HUES48 (cell line): ENCODE results near the gene SFRP2.
A peak's percentile ranks its signal among the peaks of the same experiment; 100 is the strongest.

Experiments used
- H3K27ac ChIP-seq: one replicate; pipeline ENCODE4 v1.7.0; 2013; ENCODE audit warnings: low read depth, low read length, inconsistent platforms
- H3K27me3 ChIP-seq: 2 replicates; pipeline ENCODE4 v1.6.1; 2013; ENCODE audit warnings: mild to moderate bottlenecking, low read length; ENCODE audit not compliant: control insufficient read depth, insufficient read depth
- H3K36me3 ChIP-seq: 2 replicates; pipeline ENCODE4 v1.6.1; 2013; ENCODE audit warnings: low read length; ENCODE audit not compliant: control insufficient read depth, insufficient read depth
- H3K4me1 ChIP-seq: 2 replicates; pipeline ENCODE4 v1.6.1; 2013; ENCODE audit warnings: mild to moderate bottlenecking, low read length; ENCODE audit not compliant: control insufficient read depth, insufficient read depth
- H3K4me3 ChIP-seq: 2 replicates; pipeline ENCODE4 v1.5.1; 2013; ENCODE audit warnings: mild to moderate bottlenecking, low read depth, low read length
- H3K9ac ChIP-seq: 2 replicates; pipeline ENCODE4 v1.6.1; 2013; ENCODE audit warnings: mild to moderate bottlenecking, low read depth, low read length, moderate library complexity
- H3K9me3 ChIP-seq: 2 replicates; pipeline ENCODE4 v1.6.1; 2013; ENCODE audit warnings: low read length; ENCODE audit not compliant: control insufficient read depth, insufficient read depth

SFRP2 gene

DNA sequence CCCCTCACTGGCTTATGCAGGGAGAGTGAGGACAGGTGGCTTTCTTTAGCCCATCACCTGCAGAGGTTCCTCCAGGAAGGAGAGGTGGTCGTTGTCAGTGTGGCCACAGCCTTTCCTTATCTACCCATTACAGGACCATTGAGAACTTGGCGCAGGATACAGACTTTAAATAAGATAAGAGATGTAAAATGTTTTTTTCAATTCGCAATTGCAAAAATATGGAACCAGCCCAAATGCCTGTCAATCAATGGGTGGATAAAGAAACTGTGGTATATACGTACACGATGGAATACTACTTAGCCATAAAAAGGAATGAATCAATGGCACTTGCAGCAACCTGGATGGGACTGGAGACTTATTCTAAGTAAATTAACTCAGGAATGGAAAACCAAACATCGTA is 22.1 kb downstream of the SFRP2 start:
- H3K36me3 ChIP-seq = no peaks in the 10 kb centered on the region
- H3K4me1 ChIP-seq = peaks cover 16% of the 10 kb centered on the region
- no peak overlapping the region for H3K9ac ChIP-seq
- no peaks in the 10 kb centered on the region for H3K9me3 ChIP-seq
- H3K27me3 ChIP-seq = no peaks in the 10 kb centered on the region
- no peak overlapping the region for H3K4me3 ChIP-seq
- no peak overlapping the region for H3K27ac ChIP-seq

DNA sequence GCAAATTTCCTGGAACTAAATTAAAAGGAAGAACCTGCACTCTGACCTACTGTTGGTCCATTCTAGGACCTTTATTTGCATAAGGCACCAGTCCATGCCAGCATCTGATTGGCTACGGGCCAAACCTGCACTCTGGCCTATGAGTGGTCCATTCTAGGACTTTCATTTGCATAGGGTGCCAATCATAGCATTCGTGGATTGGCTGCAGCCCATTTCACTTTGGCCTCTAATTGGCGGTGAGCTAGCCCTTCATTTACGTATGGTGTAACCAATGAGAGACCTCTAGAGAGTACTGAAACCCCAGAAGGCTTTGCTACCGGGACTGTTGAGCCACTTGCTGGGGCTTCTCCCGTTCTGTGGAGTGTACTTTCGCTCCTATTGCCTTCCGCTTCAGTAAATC is 23.0 kb downstream of the SFRP2 start:
- H3K27ac ChIP-seq = no peak overlapping the region
- H3K9ac ChIP-seq = no peak overlapping the region
- 0 out of 2 replicates have a peak, but pooled peaks cover 3% of the 10 kb centered on the region for H3K27me3 ChIP-seq
- no peaks in the 10 kb centered on the region for H3K36me3 ChIP-seq
- peaks cover 16% of the 10 kb centered on the region for H3K4me1 ChIP-seq
- H3K9me3 ChIP-seq = no peaks in the 10 kb centered on the region
- H3K4me3 ChIP-seq = no peak overlapping the region

DNA sequence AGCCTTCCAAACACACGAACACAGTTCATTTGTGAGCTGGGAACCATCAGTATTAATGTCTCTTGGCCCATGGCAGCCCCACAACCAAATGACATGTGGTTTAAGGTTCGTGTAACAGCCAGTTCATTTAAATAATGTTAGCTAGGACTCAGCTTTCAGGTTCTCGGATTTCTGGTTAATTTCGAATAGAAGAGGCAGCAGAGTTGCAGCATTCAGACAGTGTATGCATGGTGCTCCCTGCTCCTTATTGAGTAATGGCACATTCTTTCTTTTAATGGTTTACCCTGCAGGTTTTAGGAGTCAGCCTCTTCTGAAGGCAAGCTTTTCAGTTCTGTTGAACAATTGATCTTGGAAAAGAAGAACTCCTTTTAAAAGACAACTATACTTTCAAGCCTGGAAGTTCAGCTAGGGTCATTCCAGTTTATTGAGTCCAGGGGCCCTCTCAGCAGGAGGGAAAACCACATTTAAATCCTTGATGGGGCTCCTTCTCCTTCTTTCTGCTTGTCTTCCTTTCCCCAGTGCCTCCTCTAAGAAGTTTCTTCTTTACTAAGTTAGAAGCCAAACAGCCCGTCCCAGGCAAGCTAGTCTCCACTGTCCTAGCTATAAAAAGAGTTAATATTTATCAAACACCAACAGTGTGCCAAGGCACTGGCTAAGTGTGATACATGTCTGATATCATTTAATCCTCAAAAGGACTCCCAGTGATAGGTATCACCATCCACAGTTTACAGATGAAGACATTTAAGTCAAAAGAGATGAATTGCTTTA is 24.1 kb downstream of the SFRP2 start:
- Histone ChIP-seq H3K9me3 (no peaks in the 10 kb centered on the region), H3K27ac (no peak overlapping the region), H3K9ac (no peak overlapping the region)

DNA sequence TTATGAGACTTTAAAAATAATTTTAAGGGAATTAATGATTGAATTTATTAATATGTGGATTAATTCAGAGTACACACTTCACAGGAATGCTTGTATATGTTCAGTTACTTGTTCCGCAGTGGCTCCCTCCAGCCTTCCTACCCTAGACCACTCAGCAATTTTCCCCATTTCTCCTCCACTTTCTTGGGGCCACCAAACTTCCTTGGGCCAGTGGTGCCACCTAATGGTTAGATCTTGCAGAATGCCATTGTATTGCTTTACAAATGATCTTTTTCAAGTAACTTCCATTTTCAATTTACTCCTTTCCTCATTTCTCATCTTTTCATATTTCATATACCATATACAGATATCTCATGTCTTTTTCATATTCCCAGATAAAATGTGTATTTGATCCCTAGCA is 25.5 kb downstream of the SFRP2 start:
- Histone ChIP-seq H3K9me3 (no peaks in the 10 kb centered on the region), H3K9ac (no peak overlapping the region), H3K4me3 (no peak overlapping the region), H3K36me3 (no peaks in the 10 kb centered on the region), H3K27me3 (peaks cover 19% of the 10 kb centered on the region), H3K27ac (no peak overlapping the region), H3K4me1 (peaks cover 29% of the 10 kb centered on the region)

More for the DNA sequence above, 24.1 kb downstream of the SFRP2 start:
- Histone ChIP-seq H3K36me3 (no peaks in the 10 kb centered on the region), H3K4me1 (peaks cover 20% of the 10 kb centered on the region), H3K4me3 (no peak overlapping the region), H3K27me3 (peaks cover 10% of the 10 kb centered on the region; the same call in 1 of the 2 replicates)

DNA sequence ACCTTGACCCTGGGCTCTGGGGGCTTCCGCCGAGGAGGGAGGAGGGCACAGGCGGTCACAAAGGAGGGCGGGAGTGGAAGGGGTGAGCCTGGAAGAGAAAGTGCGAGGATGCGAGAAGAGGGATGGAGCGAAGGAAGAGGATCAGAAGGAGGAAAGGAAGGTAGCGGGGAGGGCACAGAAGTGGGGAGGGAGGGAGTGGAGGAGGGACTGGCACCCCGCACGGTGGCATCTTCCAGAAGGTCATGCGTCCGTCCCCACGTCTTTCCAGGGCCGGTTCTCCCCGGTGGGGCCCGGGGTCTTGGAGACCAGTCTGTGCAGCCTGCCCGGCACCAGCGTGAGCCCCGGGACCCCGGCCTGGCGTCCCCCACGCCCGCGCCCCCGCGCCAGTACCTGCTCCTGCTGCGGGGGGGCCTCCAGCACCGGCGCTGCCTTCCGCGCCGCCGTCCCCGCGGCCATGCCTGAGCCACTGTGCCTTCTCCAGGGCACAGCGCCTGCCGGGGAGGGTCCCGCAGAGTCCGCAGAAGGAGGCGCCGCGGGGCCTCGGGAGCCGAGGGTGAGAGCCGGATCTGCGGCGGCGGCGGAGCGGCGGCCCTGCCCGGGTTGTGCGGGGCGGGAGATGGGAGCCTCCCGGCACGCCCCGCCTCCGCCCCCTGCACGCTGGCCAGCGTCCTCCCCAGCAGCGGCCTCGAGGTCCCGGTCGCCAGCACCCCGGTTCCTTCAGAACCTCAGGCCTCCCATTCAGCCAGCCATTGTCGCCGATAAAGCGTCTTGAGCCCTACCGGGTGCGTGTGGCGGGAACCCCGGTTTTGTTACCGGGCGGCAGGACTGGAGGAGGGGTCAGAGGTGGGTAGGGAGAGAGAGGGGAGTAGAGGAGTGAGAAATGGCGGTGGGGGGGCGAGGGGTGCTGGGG is 29.2 kb downstream of the SFRP2 start, which contains the start of gene RNF175:
Gene RNF175 (minus strand): TSS at position 618 of the 910 bp plus-strand sequence. CDS start 162 bp downstream, at position 456.
- Histone ChIP-seq H3K9ac (peak within 1 kb of the TSS; percentile 54), H3K4me1 (peaks cover 39% of the 10 kb centered on the region), H3K27ac (no peak within 1 kb of the TSS), H3K4me3 (peak within 1 kb of the TSS; percentile 68), H3K27me3 (peaks cover 19% of the 10 kb centered on the region), H3K9me3 (no peaks in the 10 kb centered on the region), H3K36me3 (no peaks in the 10 kb centered on the region)

DNA sequence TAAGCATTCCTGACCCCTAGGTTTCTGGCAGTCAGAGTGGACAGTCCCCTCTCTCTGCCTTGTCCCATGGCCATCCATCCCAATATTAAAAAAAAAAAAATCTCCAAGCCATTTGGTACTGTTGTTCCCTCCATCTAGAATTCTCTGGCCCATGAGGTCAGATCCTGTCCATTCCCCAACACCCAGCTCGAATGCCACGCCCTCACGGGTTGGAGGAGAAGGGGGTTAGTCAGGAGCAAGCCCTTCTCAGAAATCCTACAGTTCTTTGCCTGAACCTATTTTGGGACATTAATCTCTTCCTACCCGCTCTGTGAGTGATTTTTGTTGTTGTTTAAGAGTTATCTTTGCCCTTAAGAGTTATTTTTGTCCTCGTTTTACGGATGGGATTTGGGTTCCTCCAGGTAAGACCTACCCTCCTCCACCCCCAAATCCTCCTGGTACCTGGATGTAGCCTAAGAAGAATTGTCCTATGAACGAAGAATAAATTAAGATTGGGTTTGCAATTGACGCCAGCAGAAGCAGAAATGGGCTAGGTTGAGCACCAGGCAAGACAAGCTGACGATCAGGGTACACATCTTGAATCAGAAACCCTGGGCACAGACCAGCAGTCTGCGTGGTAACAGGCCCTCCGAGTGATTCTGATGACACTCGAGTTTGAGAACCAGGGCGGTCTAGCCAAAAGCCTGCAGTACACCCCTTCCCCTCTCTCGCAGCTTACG is 30.0 kb downstream of the SFRP2 start:
- peaks cover 19% of the 10 kb centered on the region for H3K27me3 ChIP-seq
- H3K36me3 ChIP-seq = no peaks in the 10 kb centered on the region
- H3K9ac ChIP-seq = peak overlapping the region; percentile 38; the same call in 1 of the 2 replicates
- peaks cover 30% of the 10 kb centered on the region for H3K4me1 ChIP-seq
- H3K9me3 ChIP-seq = no peaks in the 10 kb centered on the region
- H3K27ac ChIP-seq = no peak overlapping the region
- peak overlapping the region; percentile 68 for H3K4me3 ChIP-seq

DNA sequence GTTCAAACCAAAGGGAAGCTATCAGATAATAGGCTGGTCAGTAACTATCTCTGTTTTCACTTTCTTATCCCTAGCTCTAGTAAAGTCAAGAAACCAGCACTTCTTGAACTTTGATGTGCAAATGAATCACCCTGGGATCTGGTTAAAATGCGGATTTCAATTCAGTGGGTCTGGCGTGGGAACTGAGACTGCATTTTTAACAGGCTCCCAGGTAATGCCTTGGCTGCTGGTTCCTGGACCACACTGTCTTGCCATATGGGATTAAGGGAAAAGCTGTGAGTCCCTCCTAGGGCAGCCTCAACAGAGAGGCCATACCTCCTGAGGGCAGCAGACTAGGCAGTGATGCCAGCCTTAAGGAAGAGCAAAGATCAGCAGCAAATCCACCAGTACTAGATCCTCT is 30.7 kb downstream of the SFRP2 start:
- H3K27me3 ChIP-seq = peaks cover 19% of the 10 kb centered on the region
- H3K27ac ChIP-seq = peak overlapping the region; percentile 14
- H3K4me1 ChIP-seq = peaks cover 28% of the 10 kb centered on the region
- H3K9me3 ChIP-seq = no peaks in the 10 kb centered on the region
- H3K9ac ChIP-seq = no peak overlapping the region
- H3K36me3 ChIP-seq = no peaks in the 10 kb centered on the region
- H3K4me3 ChIP-seq = peak overlapping the region; percentile 68; the same call in 1 of the 2 replicates

DNA sequence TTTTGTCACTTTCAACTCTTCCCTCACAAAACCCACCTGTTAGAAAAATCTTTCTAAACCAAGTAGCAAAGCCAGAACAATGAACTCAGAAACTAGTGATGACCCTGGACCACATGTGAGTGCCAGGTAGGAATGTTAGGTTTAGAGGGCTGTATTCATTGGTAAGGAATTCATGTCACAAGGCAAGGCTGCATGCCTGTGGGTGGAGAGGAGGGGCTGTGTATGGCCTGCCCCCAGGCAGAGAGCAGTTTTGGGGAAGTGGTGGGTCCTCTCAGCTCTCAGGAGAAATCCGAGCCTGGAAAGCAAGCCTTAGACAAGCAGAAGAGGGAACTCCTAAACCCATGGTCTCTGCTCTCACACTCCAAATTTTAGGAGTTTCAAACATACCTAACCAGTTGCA is 31.5 kb downstream of the SFRP2 start:
- peaks cover 19% of the 10 kb centered on the region for H3K27me3 ChIP-seq
- no peaks in the 10 kb centered on the region for H3K9me3 ChIP-seq
- no peak overlapping the region for H3K27ac ChIP-seq
- H3K36me3 ChIP-seq = no peaks in the 10 kb centered on the region
- H3K9ac ChIP-seq = no peak overlapping the region
- H3K4me1 ChIP-seq = peaks cover 28% of the 10 kb centered on the region
- H3K4me3 ChIP-seq = no peak overlapping the region

DNA sequence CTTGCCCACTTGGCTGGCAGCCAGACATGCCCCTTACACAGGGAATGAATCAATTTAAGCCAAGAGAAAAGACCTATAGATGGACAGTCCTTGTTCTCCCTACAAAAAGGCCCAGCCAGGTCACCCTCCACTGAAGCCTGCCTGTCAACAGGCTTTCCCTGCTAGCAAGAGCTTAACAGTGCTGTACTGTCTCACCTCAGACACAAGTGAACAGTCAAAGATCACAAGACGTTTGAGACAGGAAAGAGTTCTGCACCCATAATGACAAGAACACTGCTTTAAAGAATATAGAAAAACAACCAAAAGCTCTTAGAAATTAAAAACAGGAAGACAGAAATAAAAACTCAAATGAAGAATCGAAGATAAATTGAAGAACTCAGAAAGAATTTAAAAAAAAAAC is 33.7 kb downstream of the SFRP2 start:
- no peak overlapping the region for H3K4me3 ChIP-seq
- H3K27me3 ChIP-seq = peaks cover 10% of the 10 kb centered on the region
- H3K9me3 ChIP-seq = no peaks in the 10 kb centered on the region
- peaks cover 24% of the 10 kb centered on the region for H3K4me1 ChIP-seq
- no peak overlapping the region for H3K27ac ChIP-seq
- H3K36me3 ChIP-seq = no peaks in the 10 kb centered on the region
- H3K9ac ChIP-seq = no peak overlapping the region

DNA sequence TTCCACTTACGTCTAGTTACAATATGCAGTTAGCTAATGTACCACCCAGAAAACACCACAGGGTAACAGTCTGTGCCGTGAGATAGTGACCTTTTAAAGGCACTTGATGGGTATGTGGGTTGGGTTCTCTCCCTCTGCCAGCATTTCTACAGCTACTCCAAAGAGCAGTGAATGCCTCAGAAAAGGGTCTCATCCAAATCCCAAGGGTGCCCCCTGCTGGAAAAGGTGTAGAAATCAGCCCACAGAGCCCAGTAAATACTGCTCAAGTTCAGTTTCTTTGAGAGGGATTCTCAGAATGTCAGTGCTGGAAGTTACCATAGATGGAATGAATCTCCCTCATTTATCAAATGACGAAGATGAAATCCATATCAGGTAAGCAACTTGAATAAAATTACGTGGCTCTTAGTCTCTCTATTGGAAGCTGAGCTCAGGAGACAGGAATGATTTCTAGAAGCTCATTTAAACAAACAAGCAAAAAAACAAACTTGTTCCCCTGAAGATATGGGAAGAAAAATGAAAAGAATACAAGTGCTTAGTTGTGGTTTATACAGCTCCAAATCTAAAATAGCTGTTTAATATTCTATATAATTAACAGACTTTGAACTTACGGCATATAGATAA is 38.6 kb downstream of the SFRP2 start:
- Histone ChIP-seq H3K4me3 (no peak overlapping the region), H3K9ac (no peak overlapping the region), H3K27ac (no peak overlapping the region), H3K27me3 (no peaks in the 10 kb centered on the region), H3K36me3 (peaks cover under 1% of the 10 kb centered on the region; the same call in 1 of the 2 replicates), H3K9me3 (no peaks in the 10 kb centered on the region), H3K4me1 (no peaks in the 10 kb centered on the region)
